HepG2 (cell line): ENCODE data around the gene TPX2. TPM values are rescaled to one million over a fixed set of nuclear protein-coding genes. Genes with fewer than 3 reads are reported as not detected.

Experiments used
- E2F1 ChIP-seq: sonication (generic); formaldehyde crosslinking; IDR thresholded peaks from 2 replicates; pipeline ENCODE4 v1.5.0; 2020; ENCODE audit warnings: missing genetic modification reagents
- IRF9 ChIP-seq: sonication (generic); formaldehyde crosslinking; IDR thresholded peaks from 2 replicates; pipeline ENCODE4 v1.8.0; 2022; ENCODE audit warnings: missing genetic modification reagents, mild to moderate bottlenecking, borderline replicate concordance
- KDM6A ChIP-seq: IDR thresholded peaks from 2 replicates; pipeline ENCODE4 v1.6.1; 2016; ENCODE audit warnings: low read depth
- NCOA2 ChIP-seq: sonication (generic); formaldehyde crosslinking; IDR thresholded peaks from 2 replicates; pipeline ENCODE4 v1.8.0; 2022; ENCODE audit warnings: inconsistent platforms
- PTBP1 ChIP-seq: fragments of 200-400 bp; formaldehyde crosslinking; IDR thresholded peaks from 2 replicates; pipeline ENCODE4 v1.6.1; 2018; ENCODE audit warnings: low read length, low read depth; ENCODE audit not compliant: poor library complexity, severe bottlenecking
- RXRB ChIP-seq: IDR thresholded peaks from 2 replicates; pipeline ENCODE4 v1.6.1; 2016; ENCODE audit warnings: borderline replicate concordance, missing genetic modification reagents, missing compliant biosample characterization
- SOX5 ChIP-seq: IDR thresholded peaks from 2 replicates; pipeline ENCODE4 v1.6.1; 2016; ENCODE audit warnings: borderline replicate concordance
- TEAD3 ChIP-seq: optimal IDR thresholded peaks from 2 replicates; pipeline ENCODE3; 2016; ENCODE audit warnings: borderline replicate concordance
- ZNF142 ChIP-seq: sonication (generic); formaldehyde crosslinking; IDR thresholded peaks from 2 replicates; pipeline ENCODE4 v1.4.0; 2020; ENCODE audit warnings: missing genetic modification reagents
- ZNF430 ChIP-seq: sonication (generic); formaldehyde crosslinking; IDR thresholded peaks from 2 replicates; pipeline ENCODE4 v1.9.0; 2021; ENCODE audit warnings: mild to moderate bottlenecking, missing genetic modification reagents
- ZNF543 ChIP-seq: sonication (generic); formaldehyde crosslinking; IDR thresholded peaks from 2 replicates; pipeline ENCODE4 v1.4.0; 2020; ENCODE audit warnings: mild to moderate bottlenecking, missing genetic modification reagents
- ZNF572 ChIP-seq: sonication (generic); formaldehyde crosslinking; IDR thresholded peaks from 2 replicates; pipeline ENCODE4 v1.5.1; 2020; ENCODE audit warnings: mild to moderate bottlenecking, missing genetic modification reagents
- ZNF580 ChIP-seq: IDR thresholded peaks from 2 replicates; pipeline ENCODE4 v1.6.1; 2016; ENCODE audit warnings: low read depth, borderline replicate concordance
- ZNF609 ChIP-seq: sonication (generic); formaldehyde crosslinking; IDR thresholded peaks from 2 replicates; pipeline ENCODE4 v1.4.0; 2020; ENCODE audit warnings: mild to moderate bottlenecking, missing genetic modification reagents, borderline replicate concordance
- ZNF672 ChIP-seq: sonication (generic); formaldehyde crosslinking; IDR thresholded peaks from 2 replicates; pipeline ENCODE4 v1.8.1; 2022; ENCODE audit warnings: missing genetic modification reagents
- ZSCAN9 ChIP-seq: IDR thresholded peaks from 2 replicates; pipeline ENCODE4 v1.6.1; 2016; ENCODE audit warnings: borderline replicate concordance
- polyA plus RNA-seq, 8 experiments: library from polyadenylated mRNA; depleted of rRNA in 3 of 8; stranded (reverse) in 7 of 8; unstranded in 1 of 8; fragments of >200 nt; fragmentation: Illumina TruSeq in 4 of 8; extraction: Trizol in 4 of 8; gene quantifications; 2 replicates each; pipeline versions ENCODE4 v1.2.1 to v1.2.3, GENCODE V29; 2011 to 2016; ENCODE audit warnings: low read depth in 4 of 8, missing spikeins in 1 of 8, mixed read lengths in 1 of 8; ENCODE audit not compliant: insufficient read depth in 1 of 8
- total RNA-seq, 5 experiments: library from RNA; depleted of rRNA; stranded (reverse); fragments of >200 nt; fragmentation: Illumina TruSeq; extraction: Trizol; gene quantifications; 2 replicates each; pipeline ENCODE4 v1.2.3, GENCODE V29; 2016; ENCODE audit warnings: low read depth in 1 of 5

The TPX2 gene
- total and polyA plus RNA-seq, 2 of the 13 experiments (the other 11 are each of a cell fraction or from before 2014, with no cell fraction given), result 34.3 to 124 TPM

- TF ChIP-seq ZNF142 (CRISPR knock-in tag) (no peak), TEAD3 (CRISPR knock-in tag) (peak; percentile 44), PTBP1 (no peak), ZNF543 (CRISPR knock-in tag) (no peak), SOX5 (CRISPR knock-in tag) (no peak), ZNF580 (CRISPR knock-in tag) (0 out of 2 replicates have a peak, but pooled peaks have one; percentile 45), RXRB (no peak), NCOA2 (CRISPR knock-in tag) (no peak), ZSCAN9 (CRISPR knock-in tag) (no peak), KDM6A (CRISPR knock-in tag) (no peak), IRF9 (CRISPR knock-in tag) (no peak), ZNF572 (CRISPR knock-in tag) (0 out of 2 replicates have a peak, but pooled peaks have one; percentile 17), E2F1 (CRISPR knock-in tag) (no peak), ZNF430 (CRISPR knock-in tag) (peak; percentile 36; the same call in 1 of the 2 replicates), ZNF672 (no peak), ZNF609 (CRISPR knock-in tag) (no peak)
Measured at GRCh38 chr20:31717478-31718201, 21.4 kb upstream of the TPX2 start (continued).
